HG03575 (cell line): ENCODE data around the gene ST8SIA5.

Experiments used
- ATAC-seq: cut with Tn5 transposase; IDR thresholded peaks from one replicate; pipeline ENCODE4 v1.9.1; 2021; ENCODE audit not compliant: unreplicated experiment, insufficient number of reproducible peaks, low FRiP score; ENCODE audit errors: extremely low read depth

Gene ST8SIA5

DNA sequence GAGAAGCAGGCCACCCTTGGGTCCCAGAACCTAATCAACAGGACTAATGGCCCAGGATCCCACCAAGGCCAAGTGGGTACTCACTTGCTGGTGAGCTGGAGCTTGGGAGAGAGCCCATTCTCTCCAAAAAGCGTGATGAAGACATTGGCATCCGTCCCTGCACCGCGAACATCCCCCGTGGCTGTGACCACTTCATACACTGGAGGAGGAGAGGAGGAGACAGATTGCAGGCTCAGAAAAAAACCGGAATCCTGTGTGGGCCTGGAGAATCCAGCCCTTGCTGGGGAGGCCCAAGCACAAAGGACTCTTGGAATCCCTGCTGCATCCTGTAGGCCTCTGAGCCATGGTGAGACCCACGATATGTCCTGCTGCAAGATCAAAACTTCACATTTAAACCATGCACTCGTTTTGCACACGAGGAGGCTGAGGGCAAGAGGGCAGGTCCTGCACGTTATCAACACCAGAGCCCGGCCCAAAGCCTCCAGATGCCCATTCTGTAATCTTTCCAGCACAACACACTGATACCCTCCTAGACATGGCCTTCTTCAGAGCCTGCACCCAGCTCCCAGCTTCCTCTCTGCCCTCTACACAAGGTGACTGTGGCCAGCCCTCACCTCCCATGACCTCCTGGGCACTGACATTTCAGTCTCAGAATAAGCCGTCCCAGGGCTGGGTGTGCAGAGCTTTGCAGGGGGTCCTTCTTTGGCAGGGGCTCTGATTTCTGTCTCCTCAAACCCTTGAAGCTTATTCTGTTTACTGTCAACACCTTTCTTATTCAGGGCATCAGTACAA is 107.6 kb downstream of the ST8SIA5 start:
- no peak for ATAC-seq

DNA sequence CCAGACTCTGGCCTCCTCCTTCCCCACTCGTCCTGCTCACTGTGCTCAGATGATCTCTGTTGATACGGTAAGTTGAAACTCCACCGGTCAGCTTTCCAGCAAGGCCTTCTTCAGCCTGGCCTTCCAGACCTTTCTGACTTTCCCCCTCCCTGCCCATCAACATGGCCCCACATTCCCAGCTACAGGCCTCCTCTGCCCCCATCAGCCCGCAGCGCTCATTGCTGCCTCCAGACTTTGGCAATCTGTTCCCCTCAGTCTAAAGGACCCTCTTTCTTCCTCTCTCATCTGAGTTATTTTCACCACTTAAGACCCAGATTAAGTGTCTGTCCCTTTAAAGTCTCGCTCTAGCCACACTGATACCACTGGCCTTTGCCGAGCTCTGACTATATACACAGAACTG is 110.4 kb downstream of the ST8SIA5 start:
- ATAC-seq: no peak

DNA sequence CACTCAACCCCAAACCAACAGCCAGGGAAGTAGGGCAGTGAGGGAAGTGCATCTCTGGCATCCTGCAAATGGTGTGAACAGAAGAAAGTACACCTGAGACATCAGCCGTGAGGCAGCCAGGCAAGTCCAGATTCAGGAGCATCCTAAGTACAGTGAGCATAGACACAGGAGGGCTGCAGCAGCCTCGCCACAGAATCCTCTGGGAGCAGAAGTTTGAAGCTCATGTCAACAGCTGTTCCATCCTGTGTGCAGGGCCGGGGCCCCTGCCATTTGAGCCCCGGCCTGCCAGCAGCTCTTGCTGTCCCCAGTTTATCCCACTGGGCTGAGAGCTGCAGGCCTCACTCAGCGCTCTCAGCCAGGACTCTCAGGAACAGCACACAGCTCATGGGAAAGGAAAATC is 114.3 kb downstream of the ST8SIA5 start:
- no peak for ATAC-seq

DNA sequence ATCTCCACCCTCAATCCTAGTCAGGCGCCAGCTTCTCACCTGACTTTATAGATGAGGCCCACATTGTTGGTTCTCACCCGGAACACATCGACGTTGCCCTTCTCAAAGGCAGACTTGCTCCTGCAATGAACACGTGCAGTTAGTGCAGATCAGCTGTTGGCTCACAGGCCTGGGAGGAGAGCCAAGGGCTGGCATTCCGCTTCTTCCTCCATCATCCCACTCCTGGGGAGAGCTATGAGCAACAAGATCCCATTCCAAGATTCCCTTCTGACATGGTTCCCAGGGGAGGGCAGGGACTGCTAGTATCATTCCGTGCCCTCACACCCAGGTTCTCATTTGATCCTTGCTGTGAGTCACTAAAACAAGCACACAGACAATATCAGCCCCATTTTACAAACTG is 114.9 kb downstream of the ST8SIA5 start:
- no peak for ATAC-seq

DNA sequence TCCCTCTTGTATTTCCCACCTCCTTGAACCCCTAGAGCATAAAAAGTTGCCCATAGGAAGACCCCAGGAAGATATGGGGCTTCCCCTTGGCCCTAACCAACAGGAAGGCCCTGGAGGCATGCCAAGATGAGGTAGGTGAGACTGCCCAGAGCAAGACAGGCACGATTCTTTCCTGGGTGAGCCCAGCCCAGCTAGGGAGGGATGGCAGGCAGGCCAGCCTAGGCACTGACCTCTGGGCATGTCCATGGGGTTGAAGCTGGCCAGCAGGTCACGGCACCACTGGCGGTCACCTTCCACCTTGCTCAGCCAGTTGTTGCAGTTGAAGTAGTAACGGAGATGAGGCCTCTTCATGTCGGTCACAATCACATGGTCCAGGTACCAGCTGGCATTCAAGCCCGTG is 117.5 kb downstream of the ST8SIA5 start:
- ATAC-seq: no peak

DNA sequence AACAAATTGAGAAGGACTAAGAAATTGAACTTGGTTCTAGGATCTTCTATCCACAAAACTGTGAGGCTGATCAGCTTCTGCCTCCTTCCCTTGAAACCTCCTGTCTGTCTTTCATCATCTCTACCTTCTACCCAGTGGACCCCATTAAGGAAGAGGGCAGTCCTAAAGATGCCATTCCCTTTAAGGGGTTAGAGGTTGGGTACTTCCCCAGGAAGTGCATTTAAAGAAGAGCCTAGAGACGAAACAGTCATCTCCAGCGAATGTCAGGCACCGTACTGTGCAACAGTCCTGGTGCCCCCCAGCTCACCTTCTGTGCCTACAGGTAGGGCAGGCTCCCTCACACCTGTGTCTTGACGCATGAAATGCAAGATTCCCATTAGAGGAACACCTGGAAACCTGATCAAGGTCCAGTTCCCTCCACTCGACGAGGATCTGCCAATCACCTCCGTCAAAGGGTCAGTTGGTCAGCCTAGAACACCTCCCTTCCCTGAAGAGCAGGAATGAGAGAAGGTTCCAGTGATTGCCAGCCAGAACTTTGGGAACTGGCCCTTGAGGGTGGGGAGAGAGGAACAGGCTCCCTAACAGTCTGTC is 120.7 kb downstream of the ST8SIA5 start:
- ATAC-seq: no peak

DNA sequence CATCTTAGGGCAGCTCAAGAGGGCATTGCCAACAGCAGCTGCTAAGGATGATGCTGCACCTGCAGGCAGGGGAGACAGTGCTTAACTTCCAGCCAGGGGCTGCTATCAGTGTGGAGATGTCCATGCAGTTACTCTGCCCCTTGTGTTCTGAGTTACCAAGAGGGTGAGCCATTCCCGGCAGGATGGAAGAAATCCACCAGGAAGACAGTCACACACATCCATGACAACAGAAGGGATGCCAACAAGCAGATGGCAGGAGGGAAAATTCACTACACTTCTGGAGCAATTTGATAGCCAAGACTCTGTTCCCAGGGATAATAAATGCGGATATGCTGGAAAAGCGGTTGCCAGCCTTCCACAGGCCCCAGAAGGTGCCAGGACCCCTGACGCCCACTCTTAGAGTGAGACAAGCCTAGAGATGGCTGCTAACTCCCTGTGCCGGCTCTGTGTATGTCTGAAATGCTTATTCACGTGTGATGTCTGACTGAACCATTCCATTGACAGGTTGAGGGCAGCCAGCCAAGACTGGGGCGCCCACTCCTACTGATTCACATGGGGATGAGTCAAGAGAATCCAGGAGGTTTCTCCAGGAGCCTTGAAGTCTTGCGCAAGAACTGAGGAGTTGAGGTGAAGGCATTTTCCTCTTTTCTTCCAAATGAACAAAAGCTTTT is 124.3 kb downstream of the ST8SIA5 start:
- no peak for ATAC-seq

DNA sequence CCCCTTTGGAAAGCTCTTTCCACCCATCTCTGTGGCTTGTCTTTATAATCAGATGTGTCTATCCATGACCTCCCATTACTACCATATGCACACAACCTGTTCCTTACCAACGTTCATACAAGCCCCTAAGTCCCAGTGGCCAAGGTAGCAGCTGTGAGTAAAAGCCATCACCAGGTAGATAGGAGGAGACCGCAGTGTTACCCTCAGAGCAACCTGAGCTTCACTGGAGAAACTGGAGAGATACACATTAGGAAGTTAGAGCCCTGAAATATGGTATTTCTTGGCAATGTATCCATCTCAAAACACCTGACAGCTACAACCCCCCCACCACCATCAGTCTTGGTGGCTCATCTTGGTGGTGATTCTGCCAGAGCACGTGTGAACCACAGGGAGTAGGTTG is 125.9 kb downstream of the ST8SIA5 start:
- ATAC-seq: no peak

DNA sequence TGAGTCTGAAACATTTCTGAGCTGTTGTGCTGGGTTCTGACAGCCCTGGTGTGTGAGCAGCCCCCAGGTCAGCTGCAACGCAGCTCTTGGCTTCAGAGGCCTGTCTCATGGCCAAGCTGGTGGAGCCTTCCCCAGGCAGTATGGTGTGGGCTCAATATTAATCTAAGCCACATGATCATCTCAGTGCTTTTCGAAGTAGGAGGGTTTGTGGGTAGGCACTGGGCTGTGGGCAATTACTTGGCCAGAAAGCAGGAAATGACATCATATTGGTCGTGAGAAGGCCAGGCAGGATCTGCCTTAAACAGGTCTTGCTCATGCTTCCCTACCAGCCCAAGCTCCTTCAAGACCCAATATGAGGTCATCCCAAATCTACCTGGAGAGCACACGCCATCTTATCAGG is 126.7 kb downstream of the ST8SIA5 start:
- no peak for ATAC-seq

DNA sequence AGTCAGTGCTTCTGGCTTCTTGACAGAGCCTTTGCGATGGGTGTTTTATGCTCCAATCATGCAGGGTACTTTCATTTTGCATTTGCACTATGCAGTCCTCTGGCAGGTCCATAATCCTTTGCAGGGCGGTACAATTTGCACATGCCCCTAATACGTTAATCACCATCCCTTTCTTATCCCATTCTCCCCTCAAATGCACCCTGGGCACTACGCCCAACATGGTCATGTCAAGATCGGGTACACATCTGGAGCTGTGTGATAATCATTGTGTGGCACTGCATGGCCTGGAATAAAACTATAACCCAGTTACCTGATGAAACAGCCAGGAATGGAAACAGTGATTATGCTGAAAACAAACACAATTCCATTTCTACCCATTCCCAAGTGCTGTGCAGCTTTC is 127.5 kb downstream of the ST8SIA5 start:
- no peak for ATAC-seq

DNA sequence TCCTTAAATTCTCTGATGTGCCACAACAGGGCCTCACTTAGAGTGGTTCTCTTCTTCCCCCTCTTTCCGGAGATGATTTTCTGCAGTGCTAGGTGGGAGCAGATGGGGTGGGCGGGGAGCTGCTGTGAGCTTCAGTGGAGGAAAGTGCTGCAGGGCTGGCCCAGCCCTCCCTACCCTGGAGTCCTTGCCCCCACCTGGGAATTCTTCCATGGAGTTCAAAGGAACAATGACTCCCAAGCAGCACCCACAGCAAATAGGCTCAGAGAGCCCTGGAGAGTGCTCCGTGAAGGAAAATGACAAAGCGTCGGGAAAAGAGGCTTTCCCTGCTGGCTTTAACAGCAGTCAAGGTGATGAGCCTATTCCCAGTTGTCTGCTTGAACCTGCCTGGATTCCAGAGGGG is 128.6 kb downstream of the ST8SIA5 start:
- ATAC-seq: no peak

DNA sequence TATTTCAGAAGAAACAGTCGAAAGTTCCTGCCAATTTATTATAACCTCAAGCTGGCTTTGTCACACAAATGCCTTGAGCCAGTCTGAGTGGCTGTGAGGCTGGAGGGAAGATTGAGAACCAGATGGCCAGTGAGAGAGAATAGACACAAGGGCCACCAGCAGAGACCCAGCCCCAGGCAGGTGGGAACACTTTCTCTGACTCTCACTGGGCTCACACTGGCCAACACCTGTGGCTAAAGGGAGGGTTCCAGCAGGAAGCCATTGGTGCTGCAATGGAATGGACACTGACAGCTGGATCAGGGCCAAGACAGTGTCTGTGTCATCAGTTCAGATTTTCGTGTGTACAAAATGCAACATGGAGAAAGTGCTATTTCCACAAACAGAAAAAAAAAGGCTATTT is 129.7 kb downstream of the ST8SIA5 start:
- no peak for ATAC-seq

DNA sequence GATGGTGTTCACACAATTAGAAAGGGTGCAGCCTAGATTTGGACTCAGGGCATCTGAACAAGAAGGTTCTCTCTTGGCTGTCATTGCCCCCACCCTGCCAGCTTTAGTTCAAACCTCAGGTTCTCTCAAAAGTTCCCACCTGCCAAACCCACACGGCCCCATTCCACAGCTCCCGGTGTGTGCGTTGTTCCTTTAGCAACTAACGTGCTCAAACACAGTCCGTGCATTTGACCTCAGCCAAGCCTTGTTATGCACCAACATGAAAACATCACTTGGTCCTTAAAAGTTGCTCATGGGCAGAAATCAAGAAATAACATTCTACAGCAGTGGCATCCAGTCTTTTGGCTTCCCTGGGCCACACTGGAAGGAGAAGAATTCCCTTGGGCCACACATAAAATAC is 131.8 kb downstream of the ST8SIA5 start:
- ATAC-seq: no peak

DNA sequence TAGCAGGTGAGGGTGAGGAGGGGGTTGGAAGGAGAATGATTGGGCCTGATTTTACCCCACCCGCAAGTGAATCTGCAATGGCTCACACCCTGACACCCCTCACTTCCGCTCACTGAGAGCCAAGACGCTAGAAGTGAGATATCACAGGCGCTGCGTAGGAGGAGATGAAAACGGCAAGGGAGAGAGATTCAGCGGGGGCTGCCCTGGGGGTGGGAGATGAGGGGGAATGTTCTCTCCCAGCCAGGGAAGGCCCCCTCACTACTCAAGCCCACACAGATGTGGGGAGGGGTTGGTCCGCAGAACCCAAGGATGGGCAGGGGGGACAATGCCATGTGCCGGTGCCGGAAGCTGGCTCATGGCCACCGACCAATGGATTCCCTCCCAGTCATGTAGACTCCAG is 132.7 kb downstream of the ST8SIA5 start:
- ATAC-seq: no peak

DNA sequence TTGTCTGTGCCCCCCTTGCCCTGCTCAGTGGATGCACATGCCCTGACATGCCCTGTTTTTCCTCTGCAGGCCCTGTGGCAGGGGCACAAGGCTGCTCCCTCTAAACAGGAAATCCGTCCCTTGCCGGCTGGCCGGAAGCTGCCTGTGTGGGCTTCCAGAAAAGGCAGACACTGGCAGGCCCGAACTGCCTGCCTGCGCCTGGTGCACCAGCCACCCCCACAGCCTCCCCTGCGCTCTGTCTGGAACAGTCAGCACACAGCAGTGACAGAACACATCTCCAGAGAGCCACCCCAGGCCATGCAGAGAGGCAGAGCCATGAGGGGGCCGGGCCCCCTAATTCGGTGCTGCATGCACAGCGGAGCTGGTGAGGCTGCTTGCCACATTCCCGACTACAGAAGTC is 133.3 kb downstream of the ST8SIA5 start:
- no peak for ATAC-seq

DNA sequence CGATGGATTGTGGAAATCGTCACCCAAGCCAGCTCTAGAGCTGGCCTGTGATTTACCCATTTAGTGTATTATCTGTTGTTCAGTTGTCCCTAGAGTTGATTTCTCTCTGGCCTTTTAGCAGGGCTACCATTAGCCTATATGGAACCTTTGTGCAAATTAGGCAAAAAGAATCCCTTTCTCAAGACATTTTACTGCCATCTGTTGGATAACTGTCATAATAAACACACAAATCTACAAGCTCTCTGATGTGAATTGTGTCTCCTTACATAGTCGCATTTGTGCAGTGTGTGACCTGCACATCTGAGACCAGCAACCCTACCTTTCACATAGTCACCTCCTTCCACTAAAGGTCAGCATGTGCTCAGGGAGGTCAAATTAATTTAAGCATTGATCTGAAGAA is 133.9 kb downstream of the ST8SIA5 start:
- no peak for ATAC-seq

DNA sequence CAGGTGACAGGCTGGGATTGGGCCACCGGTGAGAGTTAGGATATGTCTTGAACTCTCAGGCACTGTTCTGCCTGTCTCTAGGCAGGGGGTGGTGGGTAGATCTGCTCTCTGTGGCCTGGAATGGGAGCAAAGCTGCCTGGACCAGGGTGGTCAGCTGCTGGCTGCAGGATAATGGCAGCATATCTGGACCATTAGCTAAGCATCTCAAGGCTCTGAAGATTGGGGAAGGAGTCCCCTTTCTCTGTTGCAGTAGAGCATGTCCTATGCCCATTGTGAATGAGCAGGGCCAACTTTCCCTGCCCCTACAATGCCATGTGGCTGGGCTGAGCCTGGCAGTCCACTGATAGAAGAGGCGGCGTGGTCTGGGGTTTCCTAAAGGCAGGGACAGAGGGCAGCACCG is 134.4 kb downstream of the ST8SIA5 start:
- ATAC-seq: no peak

DNA sequence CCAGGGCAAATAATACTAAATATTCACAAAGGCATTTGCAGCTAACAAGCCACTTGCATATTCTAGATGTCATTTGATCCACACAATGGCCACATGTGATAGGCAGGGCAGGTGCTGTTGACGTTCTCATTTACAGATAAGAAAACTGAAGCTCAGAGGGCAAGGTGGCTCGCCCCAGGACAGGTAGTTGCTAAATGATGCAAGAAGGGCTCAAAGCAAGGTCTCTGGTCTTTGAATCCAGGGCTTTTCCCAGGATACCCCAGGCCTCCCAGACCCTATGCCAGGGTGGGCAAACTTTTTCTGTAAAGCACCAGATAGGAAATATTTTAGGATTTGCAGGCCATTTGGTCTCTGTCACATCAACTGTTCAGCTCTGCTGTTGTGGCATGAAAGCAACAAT is 135.0 kb downstream of the ST8SIA5 start:
- ATAC-seq: no peak

DNA sequence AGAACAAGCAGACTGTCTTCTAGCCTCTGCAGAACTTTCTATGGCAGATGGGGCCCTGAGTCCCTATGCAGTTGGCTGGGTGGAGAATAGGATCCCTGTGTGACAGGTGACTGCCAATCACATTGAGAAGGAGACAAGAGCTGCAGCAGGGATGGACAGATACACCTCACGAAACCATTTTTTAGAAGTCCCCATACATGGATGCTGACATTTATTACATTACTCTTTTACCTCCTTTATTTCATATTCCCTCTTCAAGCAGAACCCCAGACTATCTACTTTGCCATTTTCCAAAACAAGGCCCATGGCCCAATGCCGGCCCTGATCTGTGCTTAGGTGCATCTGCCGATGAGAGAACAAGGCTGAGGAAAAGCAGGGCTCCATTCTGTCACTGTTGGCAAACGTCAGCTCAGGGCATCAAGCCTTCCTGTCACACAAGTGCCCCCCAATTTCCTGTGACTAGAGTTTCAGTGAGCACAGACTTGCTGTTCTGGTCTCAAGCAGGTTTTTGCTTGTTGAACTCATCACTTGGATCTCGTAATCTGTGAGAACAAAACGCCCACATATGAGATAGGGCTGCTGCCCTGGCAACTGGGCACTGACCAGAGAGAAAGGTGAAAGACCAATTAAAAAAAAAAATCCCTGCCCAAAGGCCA is 135.6 kb downstream of the ST8SIA5 start:
- ATAC-seq: no peak

DNA sequence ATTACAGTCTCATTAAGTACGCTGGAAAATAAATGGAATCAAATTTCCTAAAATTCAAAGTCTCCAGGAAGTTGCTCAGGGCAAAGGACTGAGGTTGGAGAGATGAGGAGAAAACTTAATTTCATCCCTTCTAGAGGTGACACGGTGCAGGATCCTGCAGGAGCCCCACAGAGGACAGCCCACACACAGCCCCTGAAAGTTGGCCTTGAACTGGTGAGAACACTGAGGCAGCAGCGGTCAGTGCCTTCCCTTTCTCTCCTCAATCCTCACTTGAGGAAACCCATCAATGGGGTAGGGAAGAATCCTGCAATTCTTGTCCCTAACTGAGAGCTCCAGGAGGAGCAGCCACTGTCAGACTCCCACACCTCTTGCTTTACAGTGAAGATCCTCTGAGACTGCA is 137.3 kb downstream of the ST8SIA5 start:
- no peak for ATAC-seq
